NCI-H2081 (cell line): ENCODE data around the gene TBC1D32.
"Not testable (repeated sequence)": the region's sequence is repeated elsewhere in the genome, so short reads cannot be mapped to it uniquely, and the experiment has no call there.

Experiments
- DNase-seq, 2 experiments: peaks; one replicate each; lab custom pipeline; 2025; lab: John Stamatoyannopoulos, UW

TBC1D32 gene

DNA sequence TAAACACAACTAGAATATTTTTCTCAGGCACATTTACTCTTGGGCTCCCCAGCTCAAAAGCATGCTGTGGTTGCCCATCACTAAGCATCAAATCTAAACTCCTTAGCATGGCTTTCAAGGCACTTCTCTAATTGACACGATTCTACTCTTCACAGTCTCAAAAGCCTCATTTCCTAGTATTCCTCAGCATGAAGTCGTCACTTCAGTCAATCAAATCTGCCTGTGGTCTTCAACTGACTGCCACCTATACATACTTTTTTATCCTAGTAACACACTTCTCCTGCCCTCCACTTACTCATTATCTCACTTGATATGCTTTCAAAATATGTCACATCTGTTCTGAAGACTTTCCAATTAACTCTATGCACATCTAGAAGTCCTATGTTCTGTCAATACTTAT lies 110.3 kb downstream of the TBC1D32 start:
- DNase-seq, result no peak

DNA sequence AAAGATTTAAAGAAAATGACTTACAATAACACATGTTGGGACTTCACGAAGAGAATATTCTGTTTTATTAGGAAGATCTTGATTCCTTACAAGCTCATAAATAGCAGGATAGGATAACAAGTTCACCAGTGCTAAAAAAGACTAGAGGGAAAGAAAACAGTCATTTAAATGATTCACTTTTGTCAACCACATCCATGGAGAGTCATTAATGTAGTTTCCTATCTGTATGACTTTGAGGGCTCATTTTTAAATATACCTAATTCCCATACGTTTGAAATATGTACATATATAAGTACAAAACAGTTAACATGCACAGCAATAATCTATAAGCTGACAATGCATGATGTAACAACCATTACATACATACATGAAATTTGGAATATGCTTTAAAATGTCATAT lies 111.1 kb downstream of the TBC1D32 start:
- no peak for DNase-seq

DNA sequence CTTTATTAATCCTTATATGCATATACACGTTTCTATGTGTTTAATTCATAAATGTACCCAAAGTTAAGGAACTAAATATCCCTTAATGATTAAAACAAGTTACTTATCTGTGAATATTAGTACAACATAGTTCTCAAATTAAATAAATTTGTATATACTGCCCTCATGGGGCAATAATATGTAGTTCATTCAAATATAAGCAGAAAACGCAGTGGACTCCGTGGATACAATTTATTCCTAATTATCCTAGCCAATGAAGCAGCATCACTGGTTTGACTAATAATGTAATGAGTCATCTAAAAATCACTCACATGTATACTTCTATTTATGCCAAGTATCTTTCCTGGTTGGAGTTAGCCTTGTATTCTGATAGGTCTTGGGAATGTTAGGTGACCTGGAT lies 111.6 kb downstream of the TBC1D32 start:
- no peak for DNase-seq

DNA sequence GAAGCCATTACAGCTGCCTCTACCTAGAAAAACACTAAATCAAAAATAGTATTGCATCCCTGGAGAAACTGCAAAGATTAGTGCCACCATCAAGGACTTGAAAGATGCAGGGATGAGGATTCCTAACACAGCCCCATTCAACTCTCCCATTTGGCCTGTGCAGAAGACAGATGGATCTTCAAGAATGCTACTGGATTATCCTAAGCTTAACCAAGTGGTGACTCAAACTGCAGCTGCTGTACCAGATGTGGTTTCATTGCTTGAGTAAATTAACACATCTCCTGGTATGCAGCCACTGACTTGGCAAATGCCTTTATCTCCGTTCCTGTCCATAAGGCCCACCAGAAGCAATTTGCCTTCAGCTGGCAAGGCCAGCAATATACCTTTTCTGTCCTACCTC lies 117.4 kb downstream of the TBC1D32 start:
- DNase-seq, result no peak

DNA sequence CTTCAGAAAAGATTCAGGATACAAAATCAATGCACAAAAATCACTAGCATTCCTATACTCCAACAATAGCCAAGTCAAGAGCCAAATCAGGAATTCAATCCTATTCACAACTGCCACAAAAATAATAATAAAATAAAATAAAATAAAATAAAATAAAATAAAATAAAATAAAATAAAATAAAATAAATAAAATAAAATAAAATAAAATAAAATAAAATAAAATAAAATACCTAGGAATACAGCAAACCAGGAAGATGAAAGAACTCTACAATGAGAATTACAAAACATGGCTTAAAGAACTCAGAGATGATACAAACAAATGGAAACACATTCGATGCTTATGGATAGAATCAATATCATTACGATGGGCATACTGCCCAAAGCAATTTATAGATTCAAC lies 120.9 kb downstream of the TBC1D32 start:
- not testable (repeated sequence) for DNase-seq

DNA sequence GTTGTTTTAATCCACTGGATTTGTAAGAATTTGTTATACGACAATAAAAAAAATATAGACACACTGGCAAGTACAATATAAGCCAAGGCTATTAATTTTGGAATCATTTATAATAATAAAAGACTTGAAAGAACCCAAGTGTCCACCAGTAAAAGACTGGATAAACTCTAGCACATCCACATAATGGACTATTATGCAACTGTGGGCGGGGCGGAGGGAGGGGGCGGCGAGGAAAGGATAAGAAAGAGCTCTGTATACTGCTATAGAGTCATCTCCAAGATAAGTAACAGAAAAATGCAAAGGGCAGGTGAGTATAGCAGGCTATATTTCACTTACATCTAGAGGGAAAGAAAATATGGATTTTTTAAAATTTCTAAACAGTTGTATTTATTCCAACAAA lies 123.3 kb downstream of the TBC1D32 start:
- no peak for DNase-seq

DNA sequence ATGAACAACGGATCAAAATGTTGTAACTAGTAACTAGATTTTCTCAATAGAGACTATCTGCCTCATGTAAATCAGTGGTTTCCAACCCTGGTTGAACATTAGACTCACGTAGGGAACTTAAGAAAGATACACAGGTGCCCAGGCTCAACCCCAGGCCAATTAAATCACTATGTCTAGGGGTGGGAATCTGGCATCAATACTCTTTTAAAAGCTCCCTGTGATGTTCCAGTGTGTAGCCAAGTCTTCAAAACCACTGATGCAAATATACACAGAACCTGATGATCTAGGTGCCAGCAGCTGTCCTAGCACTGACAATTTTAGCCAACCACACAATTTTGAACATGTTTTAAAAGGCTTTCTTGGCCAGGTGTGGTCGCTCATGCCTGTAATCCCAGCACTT lies 128.7 kb downstream of the TBC1D32 start:
- no peak for DNase-seq

DNA sequence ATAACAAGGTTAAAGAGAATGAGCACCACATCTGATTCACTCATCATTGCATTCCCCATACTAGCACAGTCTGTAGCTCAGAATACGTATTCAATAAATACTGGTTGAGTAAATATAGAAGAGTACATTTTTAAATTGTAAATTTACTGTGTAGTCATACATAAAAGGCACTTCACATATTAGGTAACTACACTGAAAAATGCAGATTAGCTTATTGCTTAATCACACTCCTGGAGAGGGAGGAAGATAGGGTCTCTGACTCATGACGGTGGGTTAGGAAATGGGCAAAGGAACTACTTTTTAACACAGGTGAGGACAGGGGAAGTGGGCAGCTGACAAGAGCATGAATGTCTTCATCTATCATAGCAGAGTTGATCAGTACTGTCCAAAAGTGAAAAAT lies 133.2 kb downstream of the TBC1D32 start:
- no peak for DNase-seq

DNA sequence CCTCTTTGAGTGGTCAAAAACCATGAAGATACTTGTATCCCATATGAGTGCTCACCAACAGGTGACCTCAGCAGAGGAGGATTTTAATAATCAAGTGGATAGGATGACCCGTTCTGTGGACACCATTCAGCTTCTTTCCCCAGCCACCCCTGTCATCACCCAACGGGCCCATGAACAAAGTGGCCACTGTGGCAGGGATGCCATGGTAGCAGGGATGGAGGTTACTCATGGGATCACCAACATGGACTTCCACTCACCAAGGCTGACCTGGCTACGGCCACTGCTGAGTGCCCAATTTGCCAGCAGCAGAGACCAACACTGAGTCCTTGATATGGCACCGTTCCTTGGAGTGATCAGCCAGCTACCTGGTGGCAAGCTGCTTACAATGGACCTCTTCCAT lies 138.2 kb downstream of the TBC1D32 start:
- DNase-seq, result not testable (repeated sequence)

DNA sequence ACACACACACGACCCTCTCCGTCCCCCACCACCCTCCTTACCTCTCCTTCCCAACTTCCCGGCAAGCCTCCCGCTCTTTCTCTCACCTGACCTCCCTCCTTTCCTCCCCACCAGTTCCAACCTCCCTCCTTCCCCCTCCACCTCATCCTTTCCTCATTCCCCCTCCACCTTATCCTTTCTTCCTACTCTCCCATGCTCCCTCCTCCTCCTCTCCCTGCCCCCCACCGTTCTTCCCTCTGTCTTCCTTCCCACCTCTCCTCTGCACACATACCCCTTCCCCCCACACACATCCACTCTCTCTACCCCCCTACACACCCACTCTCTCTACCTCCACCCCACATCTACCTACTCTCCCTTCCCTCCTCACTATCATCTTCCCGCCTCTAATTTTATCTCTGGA lies 144.2 kb downstream of the TBC1D32 start:
- DNase-seq, result no peak

DNA sequence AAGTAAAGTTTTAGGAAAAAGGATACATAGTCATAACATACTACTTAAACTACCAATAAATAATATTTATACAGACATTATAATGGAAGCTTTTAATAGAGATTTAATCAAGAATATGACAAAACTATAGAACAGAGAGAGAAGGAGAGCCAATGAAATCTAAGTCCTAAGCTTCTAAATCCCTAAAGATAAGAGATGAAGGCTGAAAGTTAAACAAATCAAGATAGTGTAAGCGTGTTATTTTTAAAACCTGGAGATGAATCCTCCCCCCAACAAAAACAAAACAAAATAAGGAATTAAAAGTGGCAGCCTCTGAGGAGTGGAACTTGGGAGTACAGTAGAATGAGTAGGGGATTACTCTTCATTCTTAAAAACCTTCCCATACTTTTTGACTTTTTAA lies 145.9 kb downstream of the TBC1D32 start:
- no peak for DNase-seq

DNA sequence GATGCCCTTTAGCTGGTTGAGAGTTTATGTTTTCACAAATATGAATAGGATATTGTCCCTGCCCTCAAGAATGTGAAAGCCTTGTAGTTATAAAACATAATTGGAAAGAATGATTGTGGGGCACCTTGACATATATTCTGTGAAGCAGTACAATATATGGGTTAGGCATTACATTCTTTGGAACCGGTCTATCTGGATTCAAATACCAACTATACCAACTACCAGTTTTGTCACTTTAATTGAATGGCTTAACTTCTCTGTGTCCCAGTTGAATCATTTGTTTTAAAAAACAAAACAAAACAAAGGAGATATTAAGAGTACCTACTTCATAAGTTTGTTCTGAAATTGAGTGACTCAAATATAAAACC lies 146.5 kb downstream of the TBC1D32 start:
- no peak for DNase-seq

DNA sequence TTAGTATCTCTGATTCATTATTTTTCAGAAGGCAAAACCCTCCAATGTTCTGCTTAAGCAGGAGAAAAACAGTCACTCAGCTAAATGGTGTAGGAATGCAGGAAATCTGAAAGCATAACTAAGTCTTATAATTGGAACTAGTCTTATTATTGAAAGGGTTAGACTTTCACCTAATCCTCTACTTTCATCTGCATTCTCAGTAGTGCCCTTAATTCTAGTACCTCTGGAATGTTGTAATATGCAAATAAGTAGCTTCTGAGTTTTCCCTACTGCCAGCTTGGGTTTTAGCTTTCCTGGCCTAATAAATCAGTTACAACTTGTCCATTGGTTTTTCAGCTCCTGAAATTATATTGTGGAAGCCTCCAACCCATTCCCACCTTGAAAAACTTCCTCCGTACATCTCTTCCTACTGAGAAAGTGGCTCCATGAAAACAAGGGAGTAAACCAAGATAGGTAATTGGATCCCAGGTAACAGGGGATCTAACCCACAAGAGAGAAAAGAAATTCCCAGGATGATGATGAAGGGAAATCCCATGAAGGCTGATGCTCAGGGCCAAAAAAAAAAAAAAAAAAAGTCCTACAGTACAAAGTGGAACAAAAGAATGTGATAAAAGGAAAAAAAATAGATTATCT lies 147.0 kb downstream of the TBC1D32 start:
- DNase-seq, result no peak

DNA sequence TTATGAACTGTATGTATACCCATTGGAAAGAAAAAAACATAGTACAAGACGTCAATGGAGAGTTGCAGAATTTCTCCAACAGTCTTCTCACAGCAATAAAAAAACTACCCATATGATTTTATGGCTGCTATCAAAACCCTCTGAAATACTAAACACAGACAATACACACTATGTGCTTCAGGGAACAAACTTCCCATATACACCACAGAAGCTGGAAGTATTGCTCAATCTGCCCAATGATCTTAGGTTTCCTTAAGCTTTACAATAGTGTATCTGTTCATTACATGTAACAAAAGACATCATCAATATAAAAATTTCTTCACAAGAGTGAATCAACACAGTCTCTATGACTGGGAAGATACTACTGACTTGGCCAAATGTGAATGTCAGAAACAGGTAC lies 150.5 kb downstream of the TBC1D32 start:
- DNase-seq, result no peak

DNA sequence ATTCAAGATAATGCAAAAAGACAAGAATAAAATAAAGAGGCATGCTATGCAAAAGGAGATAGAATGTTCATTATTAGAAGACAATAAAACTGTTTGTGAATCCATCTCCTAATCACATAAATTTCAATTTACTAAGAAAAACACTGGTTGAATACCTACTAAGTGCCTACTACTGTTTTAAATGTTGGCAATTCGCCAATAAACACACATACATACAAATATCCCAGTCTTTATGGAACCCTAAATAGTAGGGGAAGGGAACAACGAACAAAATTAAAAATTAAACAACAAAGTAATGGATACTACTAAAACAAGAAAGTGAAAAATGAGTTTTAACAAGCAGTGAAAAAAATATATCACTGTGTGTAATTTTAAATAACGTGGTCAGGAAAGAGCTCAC lies 158.5 kb downstream of the TBC1D32 start:
- DNase-seq, result no peak

DNA sequence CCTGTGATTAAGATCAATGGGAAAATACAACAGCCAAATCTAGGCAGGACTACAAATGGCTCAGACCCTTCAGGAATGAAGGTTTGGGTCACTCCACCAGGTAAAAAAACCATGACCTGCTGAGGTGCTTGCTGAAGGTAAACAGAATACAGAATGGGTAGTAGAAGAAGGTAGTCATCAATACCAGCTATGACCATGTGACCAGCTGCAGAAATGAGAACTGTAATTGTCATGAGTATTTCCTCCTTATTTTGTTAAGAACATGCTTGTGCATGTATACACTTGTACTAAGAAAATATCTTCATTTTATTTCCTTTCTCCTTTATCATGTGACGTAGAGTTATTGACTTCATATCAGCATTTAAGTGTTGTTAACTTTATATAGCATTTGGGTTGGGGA lies 161.8 kb downstream of the TBC1D32 start:
- DNase-seq, result not testable (repeated sequence)

DNA sequence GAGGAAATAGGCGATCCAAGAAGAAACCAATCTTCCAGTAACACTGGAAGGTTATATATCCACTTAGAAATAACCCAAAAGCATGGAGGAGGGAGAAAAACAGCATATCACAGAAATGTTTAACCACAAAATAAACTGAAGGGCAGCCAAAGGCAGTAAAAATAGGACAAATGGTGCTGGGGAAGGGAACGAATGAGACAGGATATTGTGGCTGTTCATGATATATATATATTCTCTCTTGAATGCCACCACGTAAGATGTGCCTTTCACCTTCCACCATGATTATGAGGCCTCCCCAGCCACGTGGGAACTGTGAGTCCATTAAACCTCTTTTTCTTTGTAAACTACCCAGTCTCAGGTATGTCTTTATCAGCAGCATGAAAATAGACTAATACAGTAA lies 162.4 kb downstream of the TBC1D32 start:
- DNase-seq, result no peak

DNA sequence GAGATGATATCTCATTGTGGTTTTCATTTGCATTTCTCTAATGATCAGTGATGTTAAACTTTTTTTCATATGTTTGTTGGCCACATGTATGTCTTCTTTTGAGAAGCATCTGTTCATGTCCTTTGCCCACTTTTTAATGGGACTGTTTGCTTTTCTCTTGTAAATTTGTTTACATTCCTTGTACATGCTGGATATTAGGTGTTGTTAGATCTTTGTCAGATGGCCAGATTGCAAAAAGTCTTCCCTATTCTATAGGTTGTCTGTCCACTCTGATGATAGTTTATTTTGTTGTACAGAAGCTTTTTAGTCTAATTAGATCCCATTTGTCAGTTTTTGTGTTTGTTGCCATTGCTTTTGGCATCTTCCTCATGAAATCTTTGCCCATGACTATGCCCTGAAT lies 172.4 kb downstream of the TBC1D32 start:
- DNase-seq, result no peak

DNA sequence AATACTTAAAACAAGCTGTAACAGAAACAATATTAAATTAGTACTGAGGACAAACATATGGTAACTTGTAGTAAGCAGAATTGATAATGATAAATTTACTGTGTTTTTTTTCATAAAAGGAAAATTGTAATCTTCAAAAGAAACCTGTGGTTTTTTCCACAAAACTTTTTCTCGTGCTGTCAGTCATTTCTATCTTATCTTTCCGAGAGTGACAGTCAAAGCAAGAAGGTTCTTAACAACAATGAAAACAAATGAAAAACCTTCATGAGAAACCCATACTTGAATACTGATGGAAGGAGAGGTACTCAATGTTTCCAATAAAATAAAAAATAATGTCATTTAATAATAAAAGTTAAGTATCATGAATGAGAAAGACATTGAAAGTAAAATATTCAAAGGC lies 174.0 kb downstream of the TBC1D32 start:
- no peak for DNase-seq

DNA sequence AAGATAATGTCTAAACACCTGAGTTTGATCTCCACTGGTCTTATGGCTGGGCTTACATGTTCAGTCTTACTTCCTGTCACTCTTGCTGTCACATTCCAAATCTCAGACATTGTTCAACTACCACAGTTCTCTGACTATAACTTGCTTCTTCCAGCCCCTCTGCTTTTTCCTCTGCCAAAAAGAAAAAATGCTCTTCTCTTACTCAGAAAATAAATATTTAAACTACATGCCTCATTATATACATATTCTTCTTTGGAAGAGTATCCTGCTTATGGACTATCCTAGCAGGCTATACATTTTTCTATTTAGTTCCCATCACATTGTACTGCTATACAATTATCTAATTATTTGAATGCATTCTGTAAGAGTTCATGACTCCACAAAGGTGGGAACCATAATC lies 175.4 kb downstream of the TBC1D32 start:
- no peak for DNase-seq

DNA sequence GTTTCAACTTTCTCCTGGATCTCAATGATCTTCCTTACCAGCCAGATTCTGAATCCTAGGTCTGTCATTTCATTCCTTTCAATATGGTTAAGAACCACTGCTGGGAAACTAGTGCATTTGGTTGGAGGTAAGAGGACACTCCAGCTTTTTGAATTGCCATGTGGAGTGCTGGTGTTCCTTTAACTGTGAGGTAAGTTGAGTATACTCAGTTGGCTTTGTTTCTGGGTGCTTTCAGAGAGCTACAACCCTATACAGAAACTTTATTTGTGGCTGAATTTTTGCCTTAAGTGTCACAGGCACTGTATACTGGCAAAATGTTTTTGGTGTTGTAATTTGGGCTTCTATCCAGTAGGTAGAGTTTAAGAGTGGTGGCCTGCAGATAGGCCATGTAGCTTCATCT lies 175.8 kb downstream of the TBC1D32 start:
- DNase-seq, result no peak

DNA sequence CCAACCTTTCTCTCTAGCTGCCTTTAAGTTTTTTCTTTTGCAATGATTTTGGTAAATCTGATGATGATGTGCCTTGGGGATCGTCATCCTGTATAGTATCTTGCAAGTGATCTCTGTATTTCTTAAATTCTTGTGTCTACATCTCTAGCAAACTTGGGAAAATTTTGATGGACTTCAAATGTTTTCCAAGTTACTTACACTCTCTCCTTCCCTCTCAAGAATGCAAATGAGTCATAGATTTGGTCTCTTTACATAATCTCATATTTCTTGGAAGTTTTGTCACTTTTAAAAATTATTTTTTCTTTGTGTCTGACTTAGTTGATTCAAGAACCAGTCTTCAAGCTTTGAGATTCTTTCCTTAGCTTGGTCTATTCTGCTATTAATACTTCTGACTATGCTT lies 176.4 kb downstream of the TBC1D32 start:
- no peak for DNase-seq

DNA sequence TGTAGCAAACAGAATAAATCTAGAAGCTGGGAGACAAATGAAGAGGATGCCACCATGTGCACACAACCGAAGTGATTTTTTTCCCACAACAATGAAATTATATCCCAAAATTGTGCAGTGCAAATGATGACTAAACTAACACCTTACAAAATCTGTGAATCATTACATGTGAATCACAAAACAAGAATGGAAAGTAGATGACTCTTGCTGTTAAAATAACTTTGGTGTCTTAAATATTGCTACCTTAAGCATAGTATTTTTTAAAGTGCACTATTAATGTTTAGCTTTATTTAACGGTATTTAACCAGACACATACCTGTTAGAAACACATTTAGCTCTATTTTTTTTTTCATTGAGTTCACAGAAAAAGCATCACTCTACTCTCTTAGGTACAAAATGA lies 190.8 kb downstream of the TBC1D32 start:
- no peak for DNase-seq

DNA sequence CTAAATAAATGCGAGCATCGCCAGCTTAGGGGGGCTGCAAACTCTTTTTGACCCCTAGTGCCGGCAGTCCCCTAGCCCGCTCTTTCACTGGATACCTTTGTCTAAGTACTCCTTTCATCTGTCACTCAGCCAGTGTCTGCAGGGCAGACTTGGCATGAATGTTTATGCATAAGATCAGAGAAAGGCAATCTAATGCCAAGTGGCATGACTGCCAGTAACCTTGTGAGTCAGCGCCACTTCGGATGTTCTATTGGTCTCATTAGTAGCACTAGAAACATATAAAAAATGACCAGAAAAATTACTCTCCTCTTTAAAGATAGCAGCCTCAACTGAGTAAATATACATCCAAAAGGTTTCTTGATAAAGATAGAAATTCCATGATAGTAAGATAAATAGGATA lies 192.2 kb downstream of the TBC1D32 start:
- no peak for DNase-seq

DNA sequence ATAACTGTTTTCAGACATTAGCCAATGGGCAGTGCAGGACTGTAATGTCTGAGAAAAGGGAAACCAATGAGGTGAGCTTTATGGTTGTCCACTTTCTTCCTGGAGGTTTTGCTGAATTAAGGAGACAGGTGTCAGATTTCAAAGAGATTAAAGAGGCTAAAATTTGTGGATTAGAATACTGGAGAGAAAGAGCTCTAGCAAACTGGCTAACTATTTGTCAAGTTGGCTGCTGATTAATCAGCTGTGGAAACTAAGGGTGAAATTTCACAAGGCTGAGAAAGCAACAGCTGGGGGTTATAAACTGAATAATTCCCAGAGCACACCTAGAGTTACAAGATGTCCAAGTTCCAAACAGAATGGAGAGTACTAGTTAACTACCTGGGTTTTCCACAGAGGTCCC lies 198.9 kb downstream of the TBC1D32 start:
- no peak for DNase-seq
